Loucy (cell line): ENCODE data around the gene ADGRL2.

Experiments used
- EZH2phosphoT487 ChIP-seq: fragments of 200-600 bp; IDR thresholded peaks from 2 replicates; pipeline ENCODE4 v1.6.1; 2018; ENCODE audit warnings: antibody characterized with exemption, mild to moderate bottlenecking, moderate library complexity, borderline replicate concordance
- TF ChIP-seq, protein P1 (sequence below): fragments of 200-600 bp; sonication (generic); conservative IDR thresholded peaks from 2 replicates; pipeline ENCODE4 v1.5.1; 2014; ENCODE audit warnings: mild to moderate bottlenecking, antibody characterized with exemption, low read length

DNA sequence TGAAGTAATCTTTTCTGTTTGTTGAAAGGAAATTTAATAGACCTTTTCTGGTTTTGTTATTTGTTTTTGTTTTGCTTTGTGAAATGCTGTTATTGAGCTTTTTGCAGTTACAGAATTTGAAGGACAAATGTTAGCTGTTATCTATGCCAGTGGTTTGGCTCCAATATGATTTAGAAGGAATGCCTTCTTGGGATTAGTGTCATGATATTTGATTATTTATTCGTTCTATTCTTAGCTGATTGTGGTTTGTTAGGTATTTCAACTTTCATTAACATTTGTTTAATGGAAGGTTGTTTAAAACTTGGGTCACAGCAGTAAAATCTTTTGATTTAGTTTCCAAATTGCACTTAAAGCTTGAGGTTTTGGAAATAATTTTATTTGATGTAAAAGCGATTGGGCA is 33.5 kb downstream of the ADGRL2 start:
- TF ChIP-seq, protein P1, sequence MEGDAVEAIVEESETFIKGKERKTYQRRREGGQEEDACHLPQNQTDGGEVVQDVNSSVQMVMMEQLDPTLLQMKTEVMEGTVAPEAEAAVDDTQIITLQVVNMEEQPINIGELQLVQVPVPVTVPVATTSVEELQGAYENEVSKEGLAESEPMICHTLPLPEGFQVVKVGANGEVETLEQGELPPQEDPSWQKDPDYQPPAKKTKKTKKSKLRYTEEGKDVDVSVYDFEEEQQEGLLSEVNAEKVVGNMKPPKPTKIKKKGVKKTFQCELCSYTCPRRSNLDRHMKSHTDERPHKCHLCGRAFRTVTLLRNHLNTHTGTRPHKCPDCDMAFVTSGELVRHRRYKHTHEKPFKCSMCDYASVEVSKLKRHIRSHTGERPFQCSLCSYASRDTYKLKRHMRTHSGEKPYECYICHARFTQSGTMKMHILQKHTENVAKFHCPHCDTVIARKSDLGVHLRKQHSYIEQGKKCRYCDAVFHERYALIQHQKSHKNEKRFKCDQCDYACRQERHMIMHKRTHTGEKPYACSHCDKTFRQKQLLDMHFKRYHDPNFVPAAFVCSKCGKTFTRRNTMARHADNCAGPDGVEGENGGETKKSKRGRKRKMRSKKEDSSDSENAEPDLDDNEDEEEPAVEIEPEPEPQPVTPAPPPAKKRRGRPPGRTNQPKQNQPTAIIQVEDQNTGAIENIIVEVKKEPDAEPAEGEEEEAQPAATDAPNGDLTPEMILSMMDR = no peak
- TF ChIP-seq EZH2phosphoT487 = no peak
